GM12878 (cell line): ENCODE measurements around the gene ERAL1. TPM values are rescaled to one million over a fixed set of nuclear protein-coding genes. Genes with fewer than 3 reads are reported as not detected.

Source experiments
- ATAC-seq: fragments of 200-7000 bp; cut with Tn5 transposase; 3 replicates; pipeline ENCODE4 v1.9.1; 2020; ENCODE audit warnings: mild to moderate bottlenecking, moderate library complexity
- BruUV-seq: library from RNA; stranded (reverse); fragments of 400-500 nt; replicated peaks from 2 replicates; lab custom pipeline; 2021; lab: Mats Ljungman, UMichigan
- CTCF ChIA-PET: fragments of 300-600 bp; sonication (Branson Sonifier 250); formaldehyde crosslinking; extraction: SDS; loops from one replicate; lab custom pipeline; 2021; ENCODE audit warnings: inconsistent platforms; lab: Yijun Ruan, JAX
- POLR2A ChIA-PET: fragments of 350-600 bp; formaldehyde crosslinking; extraction: SDS; loops from one replicate; lab custom pipeline; 2021; ENCODE audit warnings: inconsistent platforms; lab: Charles Lee
- RAD21 ChIA-PET: fragments of 300-600 bp; sonication (Branson Sonifier 250); formaldehyde crosslinking; loops from one replicate; lab custom pipeline; 2023; ENCODE audit warnings: antibody characterized with exemption; ENCODE audit not compliant: unreplicated experiment; lab: Charles Lee
- SMC1A ChIA-PET: fragments of 300-600 bp; sonication (Branson Sonifier 250); formaldehyde crosslinking; loops from one replicate; lab custom pipeline; 2023; ENCODE audit not compliant: unreplicated experiment, uncharacterized antibody; lab: Charles Lee
- DNase-seq: peaks from one replicate; pipeline ENCODE4 v3.0.0-alpha.2; 2011; ENCODE audit warnings: low read depth, low spot score
- FAIRE-seq: peaks from 3 replicates; lab custom pipeline; 2011; peaks lifted over from hg19 to GRCh38; lab: Jason Lieb, UNC
- H2AFZ ChIP-seq: 2 replicates; pipeline ENCODE4 v1.6.0; 2011; ENCODE audit warnings: low read depth, low read length, control low read depth; ENCODE audit not compliant: control insufficient read depth
- H3K27ac ChIP-seq: 2 replicates; pipeline ENCODE4 v1.5.1; 2011; ENCODE audit warnings: control low read depth; ENCODE audit not compliant: control insufficient read depth, insufficient read depth
- H3K27me3 ChIP-seq, 2 experiments: replicated peaks in 1 of 2; 2 replicates each; pipeline versions ENCODE4 v1.6.0 to v1.6.1; 2011; ENCODE audit warnings: low read length in 1 of 2; ENCODE audit not compliant: control insufficient read depth in 2 of 2, insufficient read depth in 2 of 2
- H3K36me3 ChIP-seq, 2 experiments: 2 replicates each; pipeline ENCODE4 v1.5.1; 2011; ENCODE audit warnings: low read length in 1 of 2; ENCODE audit not compliant: control insufficient read depth in 2 of 2, insufficient read depth in 2 of 2
- H3K4me1 ChIP-seq: 2 replicates; pipeline ENCODE4 v1.6.1; 2011; ENCODE audit warnings: mild to moderate bottlenecking, low read length, moderate library complexity, mixed read lengths; ENCODE audit not compliant: control insufficient read depth, insufficient read depth
- H3K4me2 ChIP-seq: 2 replicates; pipeline ENCODE4 v1.6.0; 2011; ENCODE audit warnings: control low read depth; ENCODE audit not compliant: control insufficient read depth, insufficient read depth
- H3K4me3 ChIP-seq: fragments of 200-600 bp; sonication (generic); 2 replicates; pipeline ENCODE4 v1.5.1; 2016
- H3K79me2 ChIP-seq: 2 replicates; pipeline ENCODE4 v1.6.0; 2011; ENCODE audit warnings: low read length; ENCODE audit not compliant: control insufficient read depth, insufficient read depth
- H3K9ac ChIP-seq: 2 replicates; pipeline ENCODE4 v1.8.0; 2011; ENCODE audit warnings: low read length, control low read depth, mixed read lengths; ENCODE audit not compliant: control insufficient read depth, insufficient read depth
- H3K9me3 ChIP-seq: replicated peaks from 3 replicates; pipeline ENCODE4 v1.5.1; 2011; ENCODE audit warnings: mild to moderate bottlenecking, low read length; ENCODE audit not compliant: control insufficient read depth, insufficient read depth
- H4K20me1 ChIP-seq: 2 replicates; pipeline ENCODE4 v1.6.0; 2011; ENCODE audit not compliant: control insufficient read depth, insufficient read depth
- ATF2 ChIP-seq: IDR thresholded peaks from 2 replicates; pipeline ENCODE4 v1.6.1; 2012; ENCODE audit warnings: low read length, inconsistent platforms
- CEBPB ChIP-seq, 2 experiments: fragments of 150-350 bp in 1 of 2; IDR thresholded peaks; 2 replicates each; pipeline ENCODE4 v1.6.1; 2012 to 2014; ENCODE audit warnings: low read depth in 2 of 2, low read length in 2 of 2, borderline replicate concordance in 1 of 2, inconsistent platforms in 1 of 2
- CREM ChIP-seq: IDR thresholded peaks from 2 replicates; pipeline ENCODE4 v1.6.1; 2014; ENCODE audit warnings: antibody characterized with exemption, low read depth
- E2F8 ChIP-seq: fragments of 450-650 bp; IDR thresholded peaks from 2 replicates; pipeline ENCODE4 v1.6.1; 2018; ENCODE audit warnings: mild to moderate bottlenecking, low read depth, moderate library complexity; ENCODE audit not compliant: partially characterized antibody
- ELK1 ChIP-seq: IDR thresholded peaks from 2 replicates; pipeline ENCODE4 v1.6.1; 2012; ENCODE audit warnings: low read depth, low read length, improper control_type of control experiment
- HDAC6 ChIP-seq: fragments of 200-600 bp; sonication (generic); IDR thresholded peaks from one replicate; pipeline ENCODE4 v1.8.0; 2017; ENCODE audit warnings: antibody characterized with exemption; ENCODE audit not compliant: unreplicated experiment
- IRF3 ChIP-seq: fragments of 450-650 bp; IDR thresholded peaks from 2 replicates; pipeline ENCODE4 v1.6.1; 2014; ENCODE audit warnings: mild to moderate bottlenecking
- MAX ChIP-seq: IDR thresholded peaks from 2 replicates; pipeline ENCODE4 v1.6.1; 2012; ENCODE audit warnings: low read depth, low read length, improper control_type of control experiment
- MLLT1 ChIP-seq: fragments of 450-650 bp; IDR thresholded peaks from 2 replicates; pipeline ENCODE4 v1.6.1; 2016; ENCODE audit warnings: mild to moderate bottlenecking
- MTA2 ChIP-seq: fragments of 450-650 bp; IDR thresholded peaks from 2 replicates; pipeline ENCODE4 v1.6.1; 2016; ENCODE audit warnings: low read depth, mild to moderate bottlenecking, moderate library complexity
- PBX3 ChIP-seq: IDR thresholded peaks from 2 replicates; pipeline ENCODE4 v1.6.1; 2011; ENCODE audit warnings: mild to moderate bottlenecking, low read depth, low read length, moderate library complexity; ENCODE audit not compliant: insufficient replicate concordance
- SMARCA5 ChIP-seq: fragments of 450-650 bp; IDR thresholded peaks from 2 replicates; pipeline ENCODE4 v1.6.1; 2017; ENCODE audit warnings: mild to moderate bottlenecking
- ZNF622 ChIP-seq: fragments of 450-650 bp; IDR thresholded peaks from 2 replicates; pipeline ENCODE4 v1.6.1; 2017; ENCODE audit warnings: mild to moderate bottlenecking, inconsistent platforms
- whole genome bisulfite sequencing: methylation state at CpG from one replicate; pipeline ENCODE4 v1.1.6; 2016; ENCODE audit warnings: low lambda C conversion rate; ENCODE audit not compliant: insufficient replicate concordance, insufficient coverage; ENCODE audit errors: missing lambda C conversion rate; 5-methylcytosine and 5-hydroxymethylcytosine counted together
- in situ Hi-C: fragments of 300-500 bp; cut with MboI; formaldehyde crosslinking; loops from 9 replicates; pipeline ENCODE4 v1.14.3; 2018; ENCODE audit warnings: mixed read lengths
- intact Hi-C: fragments of 100-400 bp; cut with micrococcal nuclease; formaldehyde crosslinking; loops from one replicate; pipeline ENCODE4 v1.14.2; 2022; ENCODE audit not compliant: unreplicated experiment
- polyA plus RNA-seq, 11 experiments: library from polyadenylated mRNA; depleted of rRNA in 4 of 11; unstranded in 6 of 11; stranded (reverse) in 5 of 11; fragments of >200 nt; fragmentation: Nextera tagmentation in 4 of 11; fragmentation: Illumina TruSeq in 1 of 11; extraction: Ambion mirVana in 4 of 11; extraction: Trizol in 1 of 11; gene quantifications; 1 replicate in 1 of 11; 2 replicates in 10 of 11; pipeline versions ENCODE4 v1.2.1 to v1.2.3, GENCODE V29; 2011 to 2016; ENCODE audit warnings: inconsistent platforms in 2 of 11, missing spikeins in 2 of 11, low read depth in 1 of 11
- total RNA-seq, 4 experiments: library from RNA; depleted of rRNA in 3 of 4; stranded (reverse); fragments of >200 nt in 3 of 4; fragmentation: Illumina TruSeq in 1 of 4; extraction: Trizol in 1 of 4; gene quantifications; 2 replicates each; pipeline versions ENCODE4 v1.2.1 to v1.2.3, GENCODE V29; 2013 to 2021

The ERAL1 gene
- total and polyA plus RNA-seq, 10 of the 15 experiments (the other 5 are each of a cell fraction or from before 2014, with no cell fraction given) = 27.7 to 175 (median 104) TPM

GRCh38 chr17:28908640-28909167 is 53.9 kb downstream of the ERAL1 start:
- in situ Hi-C loops (no loop called here), intact Hi-C loops (no loop called here)
- Histone ChIP-seq H3K27ac (no peak overlapping the region), H3K4me3 (no peak overlapping the region), H2AFZ (no peak overlapping the region), H3K9me3 (no peaks in the 10 kb centered on the region), H3K9ac (no peak overlapping the region), H3K27me3 (no peaks in the 10 kb centered on the region), H4K20me1 (no peaks in the 10 kb centered on the region), H3K79me2 (no peaks in the 10 kb centered on the region), H3K4me1 (no peaks in the 10 kb centered on the region), H3K4me2 (no peak overlapping the region), H3K36me3 (peaks cover 42 to 51% of the 10 kb centered on the region in 2 experiments)
- no peak for ATAC-seq
- no peak for DNase-seq
- SMC1A ChIA-PET = interaction anchor here (1.4 to 3.2 kb wide), 4 partner anchors 17 to 145 kb away, joined by 3 to 22 read pairs (median 6); partner anchors contain the start of gene FAM222B
- no peak for FAIRE-seq
- POLR2A ChIA-PET = interaction anchor here (1.2 to 1.8 kb wide), 2 partner anchors 11 to 144 kb away, joined by 3 to 6 read pairs; partner anchors contain the start of gene FLOT2
- RAD21 ChIA-PET = interaction anchor here (5.7 kb wide), 1 partner anchor 145 kb away, joined by 23 read pairs; no protein-coding TSS in a partner anchor
- 93% methylated on average over 6 of the region's 6 CpGs for WGBS
- CTCF ChIA-PET = interaction anchor here (1.5 to 17.3 kb wide), 5 partner anchors 9 to 182 kb away, joined by 4 to 175 read pairs (median 6); no protein-coding TSS in a partner anchor
- no TSS peak for BruUV-seq
- TF ChIP-seq MAX (no peak), ELK1 (no peak), CEBPB (IDR thresholded peaks at IDR 0.05; ENCODE audit: borderline replicate concordance in 1 of 2, low read depth in 2 of 2, low read length in 2 of 2) (no peak), PBX3 (no peak), SMARCA5 (no peak), E2F8 (no peak), IRF3 (no peak), MTA2 (no peak), ZNF622 (no peak), HDAC6 (no peak), ATF2 (no peak), MLLT1 (no peak), CREM (no peak)
